Fibroblast of the conjunctiva (primary cell): ENCODE results near the gene ADGRA3.
A peak's percentile ranks its signal among the peaks of the same experiment; 100 is the strongest.
"Not testable (repeated sequence)": the region's sequence is repeated elsewhere in the genome, so short reads cannot be mapped to it uniquely, and the experiment has no call there.

ENCODE experiments used
- DNase-seq: peaks from one replicate; pipeline ENCODE4 v3.0.0-alpha.2; 2010; ENCODE audit warnings: low read depth

ADGRA3 gene

GRCh38 chr4:22440999-22441398 lies 74.9 kb downstream of the ADGRA3 start:
- no peak for DNase-seq

GRCh38 chr4:22439947-22440346 lies 75.9 kb downstream of the ADGRA3 start:
- DNase-seq, result no peak

- no peak for DNase-seq
Observed at GRCh38 chr4:22435652-22436051, 80.2 kb downstream of the ADGRA3 start.

DNA sequence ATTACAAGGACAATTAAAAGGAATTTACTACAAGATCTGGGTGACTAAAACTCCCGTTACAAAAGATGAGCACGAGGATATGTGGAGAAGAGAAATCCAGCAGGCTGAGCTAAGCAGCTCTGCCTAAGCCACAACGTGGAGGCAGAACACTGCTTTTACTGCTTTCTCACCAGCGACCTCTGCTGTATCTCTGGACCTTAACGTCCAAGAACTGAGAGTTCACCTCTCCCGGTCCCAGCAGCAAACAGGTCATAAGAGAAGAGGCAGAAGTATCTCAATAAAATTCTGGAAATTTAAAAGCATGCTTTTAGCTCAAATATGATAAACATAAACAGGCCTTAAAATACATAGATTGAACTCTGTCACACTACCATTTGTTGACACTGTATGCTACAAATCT lies 81.0 kb downstream of the ADGRA3 start:
- peak; percentile 33 for DNase-seq

DNA sequence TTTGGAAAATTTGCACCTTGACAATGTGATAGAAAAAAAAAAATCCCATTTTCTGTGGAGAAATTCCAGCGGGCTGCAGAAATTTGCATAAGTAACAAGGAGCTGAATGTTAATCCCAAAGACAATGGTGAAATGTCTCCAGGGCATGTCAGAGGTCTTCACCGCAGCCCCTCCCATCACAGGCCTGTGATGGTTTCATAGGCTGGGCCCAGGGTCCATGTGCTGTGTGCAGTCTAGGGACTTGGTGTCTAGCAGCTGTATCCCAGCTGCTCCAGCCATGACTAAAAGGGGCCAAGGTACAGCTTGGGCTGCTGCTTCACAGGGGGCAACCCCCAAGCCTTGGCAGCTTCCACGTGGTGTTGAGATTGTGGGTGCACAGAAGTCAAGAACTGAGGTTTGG lies 85.2 kb downstream of the ADGRA3 start:
- no peak for DNase-seq

GRCh38 chr4:22428441-22428840 lies 87.4 kb downstream of the ADGRA3 start:
- DNase-seq, result no peak

GRCh38 chr4:22427675-22428074 lies 88.2 kb downstream of the ADGRA3 start:
- DNase-seq, result no peak

GRCh38 chr4:22420291-22420690 lies 95.6 kb downstream of the ADGRA3 start:
- no peak for DNase-seq

DNA sequence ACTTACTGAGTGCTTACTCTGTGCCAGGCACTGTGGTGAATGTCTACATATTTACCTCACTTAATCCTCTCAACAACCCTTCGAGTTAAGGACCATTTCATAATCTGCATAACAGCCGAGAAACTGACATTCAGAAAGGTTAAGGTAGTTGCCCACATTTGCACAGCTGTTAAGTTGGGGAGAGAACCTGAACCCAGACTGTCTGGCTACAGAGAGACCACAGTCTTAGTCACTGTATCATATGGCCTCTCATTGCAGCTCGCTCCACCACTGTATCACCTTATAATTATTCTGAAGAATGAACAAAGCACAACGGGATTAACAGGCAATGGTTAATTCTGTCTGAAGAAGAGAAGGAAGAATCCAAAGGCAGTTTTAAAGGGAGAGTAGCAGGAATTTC lies 98.5 kb downstream of the ADGRA3 start:
- no peak for DNase-seq

DNA sequence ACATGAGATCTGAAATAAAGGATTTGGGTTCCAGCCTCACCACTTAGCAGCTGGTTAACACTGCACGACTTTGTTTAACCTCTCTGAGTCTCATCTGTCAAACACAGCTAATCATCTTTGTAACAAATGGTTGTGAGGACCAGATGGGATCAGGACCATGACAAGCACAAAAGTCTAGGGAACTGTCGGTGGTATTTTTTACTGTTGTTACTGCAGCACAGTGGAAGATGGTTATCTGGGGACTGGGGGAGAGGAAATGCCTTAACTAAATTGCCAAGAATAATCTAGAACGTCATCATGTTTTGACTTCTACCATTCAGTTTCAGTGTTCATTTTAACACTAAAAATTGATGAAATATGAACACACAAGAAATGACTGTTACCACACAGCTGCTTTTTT lies 99.5 kb downstream of the ADGRA3 start:
- no peak for DNase-seq

DNA sequence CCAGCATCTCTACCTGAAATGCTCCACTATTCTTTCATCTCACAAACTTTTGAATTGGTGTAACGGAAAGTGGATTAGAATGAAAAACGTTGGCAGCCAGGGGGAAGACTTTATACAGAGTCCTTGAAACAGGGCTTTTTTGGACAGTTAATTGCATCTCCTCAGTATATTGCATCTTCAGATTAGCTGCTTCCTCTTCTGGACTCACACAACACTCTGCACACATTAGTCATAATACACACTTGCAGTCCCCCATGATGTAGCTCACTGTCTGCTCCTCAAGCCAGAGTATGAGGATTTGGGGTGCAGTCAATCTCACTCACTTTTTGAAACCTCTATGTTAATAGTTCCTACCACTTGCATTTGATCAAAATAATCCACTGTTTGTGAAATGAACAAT lies 101.0 kb downstream of the ADGRA3 start:
- no peak for DNase-seq

- DNase-seq, result no peak
Observed at GRCh38 chr4:22413471-22413870, 102.4 kb downstream of the ADGRA3 start.

- no peak for DNase-seq
Observed at GRCh38 chr4:22412013-22412412, 103.9 kb downstream of the ADGRA3 start.

- DNase-seq, result no peak
Observed at GRCh38 chr4:22410645-22411247, 105.1 kb downstream of the ADGRA3 start.

DNA sequence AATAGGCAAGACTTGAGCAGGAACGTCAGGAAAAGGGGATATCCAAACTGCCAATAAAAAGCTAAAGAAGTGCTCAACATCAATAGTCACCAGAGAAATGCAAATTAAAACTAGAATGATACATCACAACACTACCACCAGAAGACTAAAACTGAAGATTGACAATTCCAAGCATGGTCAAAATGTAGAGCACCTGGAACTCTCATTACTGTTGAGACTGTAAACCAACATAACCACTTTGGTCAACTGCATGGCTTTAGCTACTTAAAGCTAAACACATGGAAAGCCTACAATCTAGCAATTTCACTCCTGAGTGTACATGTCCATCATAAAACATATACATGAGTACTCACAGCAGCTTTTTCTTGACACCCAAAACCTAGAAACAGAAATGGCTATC lies 107.4 kb downstream of the ADGRA3 start:
- DNase-seq, result no peak

- DNase-seq, result no peak
Observed at GRCh38 chr4:22407361-22407760, 108.5 kb downstream of the ADGRA3 start.

DNA sequence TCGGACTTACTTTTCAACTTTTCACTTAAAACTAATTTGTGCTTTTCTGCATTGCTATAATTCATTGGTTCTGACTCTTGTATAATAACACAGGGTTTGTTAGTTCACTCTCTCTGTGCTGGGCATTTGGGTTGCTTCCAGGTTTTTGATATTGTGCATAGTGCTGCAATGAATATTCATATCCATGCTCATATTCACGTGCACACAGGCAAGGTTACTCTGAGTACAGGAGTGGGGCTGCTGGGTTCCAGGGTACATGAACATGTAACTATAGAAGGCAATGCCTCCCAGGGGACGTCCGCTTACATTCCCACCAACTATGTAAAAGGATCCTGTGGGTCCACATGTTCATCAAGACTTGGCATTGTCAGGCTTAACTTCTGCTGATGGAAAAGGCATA lies 117.2 kb downstream of the ADGRA3 start:
- no peak for DNase-seq

DNA sequence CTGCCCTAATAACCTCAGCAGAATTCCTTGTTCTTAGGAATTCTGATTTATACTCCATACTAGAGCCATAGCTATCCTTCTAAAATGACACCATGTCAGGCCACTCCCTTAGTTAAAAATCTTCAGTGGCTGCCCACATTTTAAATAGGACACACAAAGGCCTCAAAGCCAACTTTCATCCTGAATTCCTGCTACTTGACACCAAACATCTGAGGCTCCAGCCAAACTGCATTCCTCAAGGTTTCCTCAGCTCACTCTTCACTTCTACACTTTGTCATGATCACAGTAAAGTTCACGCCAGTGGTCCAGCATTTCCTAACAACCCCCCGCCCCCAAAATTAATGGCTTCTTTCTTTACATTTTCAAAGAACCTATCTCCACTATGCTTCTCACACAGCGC lies 124.3 kb downstream of the ADGRA3 start:
- no peak for DNase-seq

- DNase-seq, result peak; percentile 87
Observed at GRCh38 chr4:22389240-22389870, 126.5 kb downstream of the ADGRA3 start.

- peak; percentile 3 for DNase-seq
Observed at GRCh38 chr4:22385611-22386011, 130.3 kb downstream of the ADGRA3 start.

DNA sequence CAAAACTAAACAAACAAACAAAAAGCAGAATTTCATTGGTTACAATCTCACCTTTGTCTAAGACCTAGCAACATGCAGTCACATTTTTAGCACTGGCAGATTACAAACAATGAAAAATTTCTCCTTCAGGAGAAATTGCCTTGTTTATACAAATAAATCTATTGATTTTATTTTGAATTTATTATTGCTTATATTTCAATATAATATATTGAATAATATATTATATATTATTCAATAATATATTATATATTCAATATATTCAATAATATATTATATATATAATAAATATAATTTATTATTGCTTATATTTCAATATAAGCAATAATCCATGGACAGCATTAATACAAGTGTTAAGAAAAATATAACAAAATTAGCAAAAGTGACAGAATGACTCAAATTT lies 131.7 kb downstream of the ADGRA3 start:
- no peak for DNase-seq

DNA sequence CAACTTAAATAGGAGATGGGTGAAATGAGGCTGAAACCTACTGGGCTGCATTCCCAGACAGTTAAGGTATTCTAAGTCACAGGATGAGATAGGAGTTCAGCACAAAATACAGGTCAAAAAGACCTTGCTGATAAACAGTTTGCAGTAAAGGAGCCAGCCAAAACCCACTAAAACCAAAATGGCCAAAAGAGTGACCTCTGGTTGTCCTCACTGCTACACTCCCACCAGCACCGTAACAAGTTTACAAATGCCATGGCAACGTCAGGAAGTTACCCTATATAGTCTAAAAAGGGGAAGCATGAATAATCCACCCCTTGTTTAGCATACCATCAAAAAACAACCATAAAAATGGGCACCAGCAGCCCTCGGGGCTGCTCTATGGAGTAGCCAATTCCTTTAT lies 133.7 kb downstream of the ADGRA3 start:
- not testable (repeated sequence) for DNase-seq

DNA sequence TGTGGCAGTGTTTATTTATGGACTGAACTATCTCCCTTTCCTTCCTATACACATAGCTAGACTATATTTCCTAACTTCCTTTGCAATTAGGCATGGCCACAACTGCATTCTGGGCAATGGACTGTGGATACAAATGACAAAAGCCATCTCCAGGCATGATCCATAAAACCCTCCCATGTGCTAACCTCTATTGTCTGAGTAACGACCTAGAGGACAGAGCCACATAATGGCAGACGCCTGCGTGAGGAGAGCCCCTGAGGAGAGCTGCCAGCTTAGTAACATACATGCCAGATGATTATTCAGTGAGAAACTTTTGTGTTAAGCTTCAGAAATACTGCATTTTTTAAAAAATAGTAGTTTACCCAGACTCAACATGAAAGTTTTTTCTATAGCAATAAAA lies 142.9 kb downstream of the ADGRA3 start:
- no peak for DNase-seq

DNA sequence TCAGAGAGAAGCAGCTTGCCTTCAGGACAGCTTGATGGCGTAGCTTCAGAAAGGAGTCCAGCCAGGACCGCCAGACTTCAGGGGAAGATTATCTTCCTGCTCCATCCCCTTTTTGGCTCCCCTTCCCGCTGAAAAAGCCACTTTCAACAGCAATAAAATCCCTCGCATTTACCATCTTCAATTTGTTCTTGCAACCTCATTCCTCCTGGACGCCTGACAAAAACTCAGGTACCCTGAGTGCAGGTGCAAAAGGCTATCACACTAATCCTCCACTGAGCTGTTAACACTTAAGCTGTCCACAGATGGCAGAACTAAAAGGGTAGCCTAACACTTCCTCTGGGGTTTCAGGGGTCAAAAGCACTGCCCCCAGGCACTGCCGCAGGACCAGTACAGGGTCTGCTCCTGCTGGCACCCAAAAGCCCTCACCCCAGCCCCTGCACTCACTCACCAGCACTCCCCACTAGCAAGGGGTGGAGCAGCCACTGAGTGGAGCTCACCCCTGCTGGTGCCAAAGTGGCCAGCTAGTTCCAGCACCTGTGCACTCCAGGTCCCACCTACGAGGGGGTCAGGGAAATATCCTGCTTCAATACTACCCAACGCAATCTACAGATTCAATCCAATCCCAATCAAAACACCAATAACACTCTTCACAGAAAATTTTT lies 145.8 kb downstream of the ADGRA3 start:
- no peak for DNase-seq
